RWPE2 (cell line): ENCODE measurements around the gene LRP1B.

Experiments used
- ATAC-seq: fragments of 200-7000 bp; cut with Tn5 transposase; 3 replicates; pipeline ENCODE4 v1.9.1; 2021; ENCODE audit warnings: low read depth
- DNase-seq: peaks from one replicate; pipeline ENCODE4 v3.0.0-alpha.2; 2020; ENCODE audit warnings: low spot score
- H3K27ac ChIP-seq: fragments of 450-650 bp; 2 replicates; pipeline ENCODE4 v1.5.1; 2017; ENCODE audit warnings: mild to moderate bottlenecking; ENCODE audit not compliant: poor library complexity, severe bottlenecking
- H3K27me3 ChIP-seq: fragments of 250-450 bp; sonication (Bioruptor Pico); 2 replicates; pipeline ENCODE4 v1.5.1; 2021; ENCODE audit warnings: mild to moderate bottlenecking, moderate library complexity; ENCODE audit not compliant: insufficient read depth, poor library complexity, severe bottlenecking
- H3K36me3 ChIP-seq: fragments of 250-450 bp; sonication (Bioruptor Pico); 2 replicates; pipeline ENCODE4 v1.5.1; 2020; ENCODE audit warnings: low read depth, mild to moderate bottlenecking, moderate library complexity
- H3K4me1 ChIP-seq: fragments of 250-450 bp; sonication (Bioruptor Pico); 2 replicates; pipeline ENCODE4 v1.5.1; 2021; ENCODE audit warnings: mild to moderate bottlenecking, moderate library complexity; ENCODE audit not compliant: insufficient read depth, poor library complexity, severe bottlenecking
- H3K4me3 ChIP-seq: fragments of 250-450 bp; sonication (Bioruptor Pico); 2 replicates; pipeline ENCODE4 v1.5.1; 2021; ENCODE audit warnings: mild to moderate bottlenecking, moderate library complexity; ENCODE audit not compliant: severe bottlenecking
- H3K9me3 ChIP-seq: fragments of 250-450 bp; sonication (Bioruptor Pico); 2 replicates; pipeline ENCODE4 v1.5.1; 2021; ENCODE audit warnings: mild to moderate bottlenecking, moderate library complexity; ENCODE audit not compliant: severe bottlenecking
- TF ChIP-seq, protein P1 (sequence below): fragments of 450-650 bp; IDR thresholded peaks from one replicate; pipeline ENCODE4 v1.5.1; 2017; ENCODE audit warnings: mild to moderate bottlenecking, moderate library complexity; ENCODE audit not compliant: poor library complexity, severe bottlenecking

The LRP1B gene

DNA sequence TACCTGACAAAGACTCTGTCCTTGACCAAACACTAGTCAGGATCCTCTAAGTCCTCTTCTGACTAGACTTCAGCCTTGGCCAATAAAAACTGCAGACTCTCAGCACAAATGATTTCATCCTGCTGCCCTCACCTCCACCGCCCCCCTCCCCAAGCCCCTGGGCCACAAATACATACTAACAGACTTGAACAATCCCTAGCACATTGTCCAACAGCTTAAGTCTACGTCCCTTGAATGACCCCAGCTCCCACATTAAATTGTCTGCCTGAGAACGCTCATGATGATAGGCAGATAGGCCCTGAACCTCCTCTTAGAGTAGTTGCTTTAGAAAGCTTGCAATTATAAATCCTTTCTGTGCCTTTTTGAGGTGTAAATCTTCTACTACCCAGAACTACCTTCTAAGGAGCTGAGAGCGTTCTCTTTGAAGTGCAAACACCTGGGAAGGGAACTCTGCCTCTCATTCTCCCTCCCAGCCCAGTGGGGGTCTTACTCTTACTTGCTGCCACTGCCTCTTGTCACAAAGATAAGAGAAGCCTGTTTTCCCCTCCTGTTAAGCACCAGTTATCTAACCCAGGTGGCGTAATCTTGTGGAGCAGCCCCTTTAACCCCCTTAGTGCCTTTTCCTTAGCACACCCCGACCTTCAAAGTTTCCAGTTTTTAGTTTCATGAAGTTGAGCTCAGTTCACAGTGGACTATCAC lies 1225.6 kb downstream of the LRP1B start:
- DNase-seq (no peak), ATAC-seq (no peak)
- no peak overlapping the region for H3K27ac ChIP-seq
- no peaks in the 10 kb centered on the region for H3K4me1 ChIP-seq
- H3K4me3 ChIP-seq: no peak overlapping the region
- no peaks in the 10 kb centered on the region for H3K9me3 ChIP-seq
- peaks cover 19% of the 10 kb centered on the region for H3K27me3 ChIP-seq
- H3K36me3 ChIP-seq: no peaks in the 10 kb centered on the region
- TF ChIP-seq, protein P1, sequence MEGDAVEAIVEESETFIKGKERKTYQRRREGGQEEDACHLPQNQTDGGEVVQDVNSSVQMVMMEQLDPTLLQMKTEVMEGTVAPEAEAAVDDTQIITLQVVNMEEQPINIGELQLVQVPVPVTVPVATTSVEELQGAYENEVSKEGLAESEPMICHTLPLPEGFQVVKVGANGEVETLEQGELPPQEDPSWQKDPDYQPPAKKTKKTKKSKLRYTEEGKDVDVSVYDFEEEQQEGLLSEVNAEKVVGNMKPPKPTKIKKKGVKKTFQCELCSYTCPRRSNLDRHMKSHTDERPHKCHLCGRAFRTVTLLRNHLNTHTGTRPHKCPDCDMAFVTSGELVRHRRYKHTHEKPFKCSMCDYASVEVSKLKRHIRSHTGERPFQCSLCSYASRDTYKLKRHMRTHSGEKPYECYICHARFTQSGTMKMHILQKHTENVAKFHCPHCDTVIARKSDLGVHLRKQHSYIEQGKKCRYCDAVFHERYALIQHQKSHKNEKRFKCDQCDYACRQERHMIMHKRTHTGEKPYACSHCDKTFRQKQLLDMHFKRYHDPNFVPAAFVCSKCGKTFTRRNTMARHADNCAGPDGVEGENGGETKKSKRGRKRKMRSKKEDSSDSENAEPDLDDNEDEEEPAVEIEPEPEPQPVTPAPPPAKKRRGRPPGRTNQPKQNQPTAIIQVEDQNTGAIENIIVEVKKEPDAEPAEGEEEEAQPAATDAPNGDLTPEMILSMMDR: no peak

DNA sequence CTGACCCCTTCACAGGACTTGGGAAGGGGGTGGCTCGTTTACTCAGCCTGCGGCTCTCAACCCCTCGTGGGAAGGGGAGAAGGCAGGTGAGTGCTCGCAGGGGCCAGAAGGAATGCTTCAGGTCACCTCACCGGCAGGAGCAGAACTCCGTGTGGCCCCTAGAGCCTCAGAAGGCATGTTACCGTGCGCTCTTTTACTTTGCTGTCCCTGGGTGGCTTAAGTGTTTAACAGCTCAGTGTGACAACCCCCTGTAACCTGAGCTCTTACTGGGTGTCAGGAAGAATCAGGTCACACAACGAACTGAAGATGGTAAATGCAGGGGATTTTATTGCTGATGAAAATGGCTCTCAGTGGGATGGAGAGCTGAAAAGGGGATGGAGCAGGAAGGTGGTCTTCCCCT lies 1235.4 kb downstream of the LRP1B start:
- Histone ChIP-seq H3K9me3 (no peaks in the 10 kb centered on the region), H3K27ac (no peak overlapping the region), H3K4me3 (no peak overlapping the region), H3K27me3 (no peaks in the 10 kb centered on the region), H3K4me1 (peaks cover 20% of the 10 kb centered on the region), H3K36me3 (no peaks in the 10 kb centered on the region)
- DNase-seq (no peak), ATAC-seq (no peak)
- TF ChIP-seq, protein P1: no peak

DNA sequence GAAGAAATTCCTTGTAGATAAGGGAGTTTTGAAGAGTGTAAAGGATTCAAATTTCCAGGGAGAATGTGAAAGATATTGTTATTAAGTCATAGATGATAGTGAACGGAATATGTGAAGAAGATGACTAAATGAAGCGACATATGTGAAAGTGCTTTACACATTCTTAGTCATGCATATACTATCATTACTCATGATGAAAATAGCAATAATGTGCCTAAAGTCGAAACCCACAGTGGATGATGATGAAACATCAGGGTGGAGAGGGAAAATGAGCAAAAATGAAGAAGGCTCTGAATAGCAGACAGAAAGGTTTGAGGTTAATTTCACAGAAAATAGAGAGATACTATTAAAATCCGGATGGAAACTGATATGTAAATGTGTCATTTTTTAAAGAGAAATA lies 1237.1 kb downstream of the LRP1B start:
- Histone ChIP-seq H3K9me3 (no peaks in the 10 kb centered on the region), H3K4me3 (no peak overlapping the region), H3K27ac (peak overlapping the region; percentile 14), H3K36me3 (no peaks in the 10 kb centered on the region), H3K27me3 (no peaks in the 10 kb centered on the region), H3K4me1 (peaks cover 20% of the 10 kb centered on the region)
- no peak for DNase-seq
- peak; percentile 83 for ATAC-seq
- TF ChIP-seq, protein P1: no peak

DNA sequence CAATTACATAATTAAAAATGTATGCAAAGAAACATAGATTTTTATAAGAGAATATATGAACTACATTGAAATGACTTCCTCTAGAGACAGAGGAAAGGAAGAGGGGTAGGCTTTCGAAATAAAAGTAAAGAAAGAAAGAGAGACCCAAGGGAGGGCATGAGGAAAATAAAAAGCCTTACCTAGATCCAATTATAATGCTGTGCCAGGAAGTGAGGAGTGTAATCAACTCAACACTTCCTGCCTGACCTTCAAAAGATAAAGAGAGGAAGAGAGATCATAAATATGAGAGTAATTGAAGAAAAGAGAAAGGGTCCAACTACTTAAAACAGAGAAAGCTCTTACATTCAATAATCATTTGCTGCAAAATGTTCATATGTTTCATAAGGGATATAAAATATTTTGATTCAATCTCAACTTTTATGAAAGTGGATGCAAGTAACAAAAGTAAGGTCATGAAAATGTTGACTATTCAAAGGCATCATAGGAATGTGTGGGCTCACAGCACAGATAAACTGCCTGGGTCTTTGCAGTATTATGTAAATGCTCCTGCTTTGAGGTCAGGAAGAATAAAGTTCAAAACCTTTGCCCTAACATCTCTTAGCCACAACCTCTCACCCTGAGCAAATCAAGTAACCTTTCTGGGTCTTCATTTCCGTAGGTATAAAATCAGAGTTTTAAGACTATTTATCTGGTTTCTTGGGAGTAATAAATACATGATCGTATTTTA lies 1237.7 kb downstream of the LRP1B start:
- DNase-seq (no peak), ATAC-seq (no peak)
- TF ChIP-seq, protein P1: no peak
- Histone ChIP-seq H3K27ac (peak overlapping the region; percentile 14), H3K27me3 (no peaks in the 10 kb centered on the region), H3K9me3 (no peaks in the 10 kb centered on the region), H3K4me1 (peaks cover 20% of the 10 kb centered on the region), H3K4me3 (no peak overlapping the region), H3K36me3 (no peaks in the 10 kb centered on the region)

DNA sequence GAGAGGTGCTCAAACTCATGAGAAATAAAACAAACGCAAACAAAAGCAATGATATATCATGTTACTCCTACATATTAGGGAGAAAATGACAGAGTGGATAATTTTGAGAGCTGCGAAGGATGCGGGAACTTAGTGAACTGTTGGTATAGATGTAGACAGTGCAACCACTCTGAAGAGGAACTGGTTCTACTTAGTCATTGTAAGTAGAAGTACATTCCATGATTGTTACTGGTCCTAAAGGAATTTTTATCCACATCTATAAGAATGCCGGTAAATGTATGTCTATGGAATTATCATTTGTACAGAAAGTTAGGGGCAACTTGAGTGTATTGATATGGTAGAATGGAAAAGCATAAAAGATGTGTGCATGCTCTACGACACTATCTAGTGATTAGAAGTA lies 1238.4 kb downstream of the LRP1B start:
- Histone ChIP-seq H3K27ac (no peak overlapping the region), H3K27me3 (no peaks in the 10 kb centered on the region)
- TF ChIP-seq, protein P1: no peak

More for the DNA sequence above, 1238.4 kb downstream of the LRP1B start:
- Histone ChIP-seq H3K4me1 (peaks cover 20% of the 10 kb centered on the region), H3K9me3 (no peaks in the 10 kb centered on the region), H3K4me3 (no peak overlapping the region), H3K36me3 (no peaks in the 10 kb centered on the region)
- no peak for DNase-seq
- peak; percentile 61; the same call in 2 of the 3 replicates for ATAC-seq
